Tibial artery (tissue), 4 donors: ENCODE results near the gene MTHFD1L.
"Not testable (repeated sequence)": the region's sequence is repeated elsewhere in the genome, so short reads cannot be mapped to it uniquely, and the experiment has no call there.

Experiments
- DNase-seq, 2 donors: peaks; one replicate each; pipeline ENCODE4 v3.0.0-alpha.2; 2019
- H3K27ac ChIP-seq, 2 donors: fragments of 200-600 bp; sonication (generic) in 1 of 2; 1 replicate in 1 of 2; 2 replicates in 1 of 2; pipeline ENCODE4 v1.5.1; 2018 to 2019; ENCODE audit warnings: mild to moderate bottlenecking in 1 of 2
- H3K27me3 ChIP-seq, 2 donors: fragments of 200-600 bp; sonication (generic) in 1 of 2; one replicate each; pipeline versions ENCODE4 v1.5.1 to v1.6.0; 2016 to 2019
- H3K36me3 ChIP-seq, 3 donors: fragments of 200-600 bp; sonication (generic) in 2 of 3; one replicate each; pipeline ENCODE4 v1.5.1; 2016 to 2019; ENCODE audit warnings: mild to moderate bottlenecking in 2 of 3
- H3K4me1 ChIP-seq, 4 donors: fragments of 200-600 bp; sonication (generic) in 2 of 4; 1 replicate in 3 of 4; 2 replicates in 1 of 4; pipeline ENCODE4 v1.5.1; 2016 to 2019
- H3K4me3 ChIP-seq, 2 donors: fragments of 200-600 bp; sonication (generic) in 1 of 2; 1 replicate in 1 of 2; 2 replicates in 1 of 2; pipeline ENCODE4 v1.5.1; 2018 to 2019; ENCODE audit warnings: mild to moderate bottlenecking in 2 of 2
- H3K9me3 ChIP-seq, 3 donors: fragments of 200-600 bp; sonication (generic) in 1 of 3; one replicate each; pipeline ENCODE4 v1.5.1; 2016 to 2019
- intact Hi-C: fragments of 100-400 bp; cut with DNase I; formaldehyde crosslinking; loops from one replicate; pipeline ENCODE4 v1.15.0; 2023; ENCODE audit warnings: low total_unique reads
- TF ChIP-seq, protein P1 (sequence below), 2 experiments: fragments of 200-600 bp in 1 of 2; fragments of 450-650 bp in 1 of 2; IDR thresholded peaks; one replicate each; pipeline ENCODE4 v1.5.1; 2017 to 2019; ENCODE audit warnings: antibody characterized with exemption in 2 of 2, mild to moderate bottlenecking in 1 of 2, moderate library complexity in 1 of 2

The MTHFD1L gene

DNA sequence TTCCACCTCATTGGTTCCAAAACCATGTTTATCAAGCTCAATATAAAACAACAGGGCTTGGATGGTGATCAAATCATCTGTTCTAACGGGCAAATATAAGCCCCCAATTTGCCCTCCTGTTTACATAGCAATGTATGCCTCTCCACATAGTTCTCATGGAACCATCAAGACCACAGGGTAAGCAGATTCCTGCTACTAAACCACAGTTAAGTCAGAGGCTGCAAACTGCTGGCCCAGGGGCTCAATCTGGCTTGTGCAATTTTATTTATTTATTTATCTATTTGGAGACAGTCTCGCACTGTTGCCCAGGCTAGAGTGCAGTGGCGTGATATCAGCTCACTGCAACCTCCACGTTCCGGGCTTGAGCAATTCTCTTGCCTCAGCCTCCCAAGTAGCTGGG is 18.9 kb upstream of the MTHFD1L start:
- Histone ChIP-seq H3K27ac (no peak overlapping the region), H3K27me3 (no peaks in the 10 kb centered on the region), H3K36me3 (no peaks in the 10 kb centered on the region), H3K9me3 (no peaks in the 10 kb centered on the region), H3K4me3 (no peak overlapping the region), H3K4me1 (no peaks in the 10 kb centered on the region)
- intact Hi-C loops, result no loop called here
- DNase-seq, result no peak
- TF ChIP-seq, protein P1, sequence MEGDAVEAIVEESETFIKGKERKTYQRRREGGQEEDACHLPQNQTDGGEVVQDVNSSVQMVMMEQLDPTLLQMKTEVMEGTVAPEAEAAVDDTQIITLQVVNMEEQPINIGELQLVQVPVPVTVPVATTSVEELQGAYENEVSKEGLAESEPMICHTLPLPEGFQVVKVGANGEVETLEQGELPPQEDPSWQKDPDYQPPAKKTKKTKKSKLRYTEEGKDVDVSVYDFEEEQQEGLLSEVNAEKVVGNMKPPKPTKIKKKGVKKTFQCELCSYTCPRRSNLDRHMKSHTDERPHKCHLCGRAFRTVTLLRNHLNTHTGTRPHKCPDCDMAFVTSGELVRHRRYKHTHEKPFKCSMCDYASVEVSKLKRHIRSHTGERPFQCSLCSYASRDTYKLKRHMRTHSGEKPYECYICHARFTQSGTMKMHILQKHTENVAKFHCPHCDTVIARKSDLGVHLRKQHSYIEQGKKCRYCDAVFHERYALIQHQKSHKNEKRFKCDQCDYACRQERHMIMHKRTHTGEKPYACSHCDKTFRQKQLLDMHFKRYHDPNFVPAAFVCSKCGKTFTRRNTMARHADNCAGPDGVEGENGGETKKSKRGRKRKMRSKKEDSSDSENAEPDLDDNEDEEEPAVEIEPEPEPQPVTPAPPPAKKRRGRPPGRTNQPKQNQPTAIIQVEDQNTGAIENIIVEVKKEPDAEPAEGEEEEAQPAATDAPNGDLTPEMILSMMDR (IDR thresholded peaks at IDR 0.05), result no peak

DNA sequence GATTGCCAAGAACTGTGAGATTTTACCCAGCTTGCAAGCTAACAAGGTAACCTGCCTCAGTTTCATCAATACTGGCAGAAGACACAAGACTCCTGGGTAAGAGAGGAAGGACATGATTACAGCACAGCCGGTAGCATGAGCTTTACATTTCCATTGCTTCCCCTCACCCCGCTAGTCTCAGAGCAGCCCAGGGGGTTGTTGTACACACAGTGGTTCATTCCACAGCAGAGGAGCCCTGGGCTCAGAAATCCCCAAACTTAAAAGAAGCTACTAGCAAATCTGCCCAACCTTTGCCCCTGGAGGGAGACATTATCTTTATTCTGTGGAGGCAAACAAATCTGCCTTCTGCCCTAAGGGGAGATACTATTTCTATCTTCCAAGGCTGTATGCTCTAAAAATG is 17.1 kb upstream of the MTHFD1L start:
- TF ChIP-seq, protein P1 (IDR thresholded peaks at IDR 0.05), result no peak
- H3K36me3 ChIP-seq, result no peaks in the 10 kb centered on the region
- DNase-seq, result no peak
- no peaks in the 10 kb centered on the region for H3K9me3 ChIP-seq
- H3K27me3 ChIP-seq, result no peaks in the 10 kb centered on the region
- no peak overlapping the region for H3K4me3 ChIP-seq
- intact Hi-C loops, result no loop called here
- no peaks in the 10 kb centered on the region for H3K4me1 ChIP-seq
- no peak overlapping the region for H3K27ac ChIP-seq

DNA sequence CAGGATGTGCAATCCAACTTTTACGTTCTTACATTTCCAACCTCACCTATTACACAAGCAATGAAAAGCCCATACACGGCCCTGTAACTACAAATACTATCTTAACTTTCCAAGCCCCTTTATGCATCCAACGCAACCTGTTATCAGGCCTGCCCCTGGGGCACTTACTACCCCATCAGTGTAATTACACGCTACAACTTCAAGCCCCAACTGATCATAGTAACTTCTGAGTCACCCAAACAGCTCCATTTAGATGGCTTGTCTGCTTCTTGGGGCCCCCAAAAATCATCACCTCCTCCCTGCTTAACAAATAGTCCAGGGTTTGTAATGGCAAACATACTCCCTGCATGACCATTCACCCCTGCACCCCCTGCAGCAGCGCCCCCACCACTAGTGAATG is 11.1 kb upstream of the MTHFD1L start:
- H3K27ac ChIP-seq, H3K27me3 ChIP-seq, H3K36me3 ChIP-seq, H3K4me3 ChIP-seq, intact Hi-C loops, H3K9me3 ChIP-seq, DNase-seq: not testable (repeated sequence)
- peaks cover 0 to 25% (median 14%) of the 10 kb centered on the region in 4 donors for H3K4me1 ChIP-seq

DNA sequence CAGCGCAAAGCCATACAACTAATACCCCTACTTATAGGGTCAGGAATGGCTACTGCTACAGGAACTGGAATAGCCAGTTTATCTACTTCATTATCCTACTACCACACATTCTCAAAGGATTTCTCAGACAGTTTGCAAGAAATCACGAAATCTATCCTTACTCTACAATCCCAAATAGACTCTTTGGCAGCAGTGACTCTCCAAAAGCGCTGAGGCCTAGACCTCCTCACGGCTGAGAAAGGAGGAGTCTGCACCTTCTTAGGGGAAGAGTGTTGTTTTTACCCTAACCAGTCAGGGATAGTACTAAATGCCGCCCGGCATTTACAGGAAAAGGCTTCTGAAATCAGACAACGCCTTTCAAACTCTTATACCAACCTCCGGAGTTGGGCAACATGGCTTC is 10.3 kb upstream of the MTHFD1L start:
- H3K36me3 ChIP-seq, H3K27me3 ChIP-seq, H3K27ac ChIP-seq, DNase-seq, H3K9me3 ChIP-seq, H3K4me3 ChIP-seq, intact Hi-C loops: not testable (repeated sequence)
- H3K4me1 ChIP-seq, result peaks cover 0 to 25% (median 14%) of the 10 kb centered on the region in 4 donors

DNA sequence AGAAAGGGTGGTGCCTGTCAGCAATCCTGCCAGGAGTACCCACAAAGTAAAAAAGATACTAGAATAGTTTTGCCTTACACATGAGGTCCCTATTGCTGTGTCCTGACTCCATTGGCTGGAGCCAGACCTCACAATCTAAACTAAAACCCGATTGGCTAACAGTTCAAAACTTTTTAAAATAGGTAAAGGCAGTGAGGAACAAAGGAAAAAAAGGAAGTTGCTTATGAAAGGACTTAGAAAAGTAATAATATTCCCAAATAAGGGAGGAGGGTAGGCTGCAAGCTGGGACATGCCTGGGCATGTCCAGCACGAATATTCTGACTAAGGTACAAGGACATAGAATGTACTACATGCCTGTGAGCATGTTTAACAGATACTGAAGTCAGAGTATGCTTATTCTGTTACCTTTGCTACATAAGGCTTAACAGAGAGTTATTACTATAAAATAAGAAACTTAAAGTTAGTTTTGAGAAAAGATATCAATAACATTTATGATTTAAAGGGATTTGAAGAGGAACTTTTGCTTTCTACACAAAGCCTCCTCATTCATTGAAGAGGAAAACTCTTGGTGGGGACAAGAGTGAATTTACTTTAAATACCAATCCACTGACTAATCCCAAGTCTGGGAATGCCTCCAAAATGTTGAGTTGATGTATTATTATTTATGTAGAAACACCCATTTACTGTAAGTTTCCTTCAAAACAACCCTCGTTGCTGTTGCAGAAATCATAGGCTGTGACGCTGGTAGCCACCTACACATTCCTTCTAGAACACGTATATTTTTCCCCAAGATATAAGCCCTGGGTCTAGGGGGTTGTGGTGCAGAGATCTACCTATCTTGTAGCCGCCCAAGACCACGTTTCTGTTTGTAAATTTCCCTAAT is 8.2 kb upstream of the MTHFD1L start:
- Histone ChIP-seq H3K4me3 (no peak overlapping the region), H3K27ac (peak overlapping the region; percentile 60 to 61), H3K27me3 (no peaks in the 10 kb centered on the region), H3K9me3 (no peaks in the 10 kb centered on the region), H3K4me1 (peaks cover 0 to 25% (median 14%) of the 10 kb centered on the region in 4 donors), H3K36me3 (no peaks in the 10 kb centered on the region)
- no peak for DNase-seq
- intact Hi-C loops, result no loop called here
- TF ChIP-seq, protein P1 (IDR thresholded peaks at IDR 0.05), result no peak

DNA sequence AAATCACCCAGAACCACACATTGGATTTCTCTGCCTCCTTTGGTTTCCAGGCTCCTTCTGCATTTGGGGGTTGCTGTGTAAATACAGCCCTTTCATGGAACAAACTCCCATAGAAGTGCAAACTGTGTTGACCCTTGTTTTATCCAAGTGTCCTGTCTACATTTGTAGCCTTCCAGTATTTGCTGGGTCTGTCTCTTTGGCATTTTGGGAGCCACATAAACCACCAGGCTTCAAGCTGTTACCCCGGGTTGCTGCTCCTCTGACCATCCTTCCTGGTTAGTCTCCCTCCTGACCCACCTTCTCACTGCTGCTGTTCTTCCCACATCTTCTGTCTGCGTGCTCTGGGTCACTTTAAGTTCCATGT is 7.6 kb upstream of the MTHFD1L start:
- TF ChIP-seq, protein P1 (IDR thresholded peaks at IDR 0.05), result no peak
- H3K27ac ChIP-seq, result peak overlapping the region; percentile 60 to 61
- no peak for DNase-seq
- intact Hi-C loops, result no loop called here
- no peaks in the 10 kb centered on the region for H3K9me3 ChIP-seq
- H3K36me3 ChIP-seq, result no peaks in the 10 kb centered on the region
- H3K4me3 ChIP-seq, result no peak overlapping the region
- H3K4me1 ChIP-seq, result peaks cover 0 to 25% (median 14%) of the 10 kb centered on the region in 4 donors
- no peaks in the 10 kb centered on the region for H3K27me3 ChIP-seq

DNA sequence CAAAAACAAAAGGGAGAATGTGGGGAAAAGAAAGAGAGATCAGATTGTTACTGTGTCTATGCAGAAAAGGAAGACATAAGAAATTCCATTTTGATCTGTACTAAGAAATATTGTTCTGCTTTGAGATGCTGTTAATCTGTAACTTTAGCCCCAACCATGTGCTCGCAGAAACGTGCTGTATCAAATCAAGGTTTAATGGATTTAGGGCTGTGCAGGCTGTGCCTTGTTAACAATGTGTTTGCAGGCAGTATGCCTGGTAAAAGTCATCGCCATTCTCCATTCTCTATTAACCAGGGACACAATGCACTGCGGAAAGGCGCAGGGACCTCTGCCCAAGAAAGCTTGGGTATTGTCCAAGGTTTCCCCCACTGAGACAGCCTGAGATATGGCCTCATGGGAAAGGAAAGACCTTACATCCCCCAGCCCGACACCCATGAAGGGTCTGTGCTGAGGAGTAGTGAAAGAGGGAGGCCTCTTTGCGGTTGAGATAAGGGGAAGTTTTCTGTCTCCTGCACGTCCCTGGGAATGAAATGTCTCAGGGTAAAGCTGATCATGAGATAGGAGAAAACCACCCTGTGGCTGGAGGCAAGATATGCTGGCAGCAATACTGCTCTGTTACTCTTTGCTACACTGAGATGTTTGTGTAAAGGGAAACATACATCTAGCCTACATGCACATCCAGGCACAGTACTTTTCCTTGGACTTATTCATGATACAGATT is 3.9 kb upstream of the MTHFD1L start:
- DNase-seq, H3K27me3 ChIP-seq, intact Hi-C loops, H3K36me3 ChIP-seq, H3K27ac ChIP-seq, H3K9me3 ChIP-seq, H3K4me3 ChIP-seq: not testable (repeated sequence)
- H3K4me1 ChIP-seq, result peaks cover 0 to 28% (median 19%) of the 10 kb centered on the region in 4 donors
